ENCODE measurements around the gene EPB42.
A peak's percentile ranks its signal among the peaks of the same experiment; 100 is the strongest.

EPB42 gene

GRCh38 chr15:43243020-43243645, 22.3 kb upstream of the EPB42 start:
- in situ Hi-C loops (cut with MboI; ENCODE audit: low pct_unique_long_range_greater_than_20kb, low sequenced_read_pairs, unreplicated experiment) = no loop called here
- DNase-seq (ENCODE audit: low spot score) = no peak
- no peak for TF ChIP-seq CTCF (IDR thresholded peaks at IDR 0.05; ENCODE audit: extremely low read depth, insufficient read depth, missing control alignments)

- TF ChIP-seq CTCF (IDR thresholded peaks at IDR 0.05; ENCODE audit: extremely low read depth, insufficient read depth, missing control alignments) = no peak
- DNase-seq (ENCODE audit: low spot score) = no peak
- in situ Hi-C loops (cut with MboI; ENCODE audit: low pct_unique_long_range_greater_than_20kb, low sequenced_read_pairs, unreplicated experiment) = no loop called here
Measured at GRCh38 chr15:43242616-43243015, 21.8 kb upstream of the EPB42 start.

DNA sequence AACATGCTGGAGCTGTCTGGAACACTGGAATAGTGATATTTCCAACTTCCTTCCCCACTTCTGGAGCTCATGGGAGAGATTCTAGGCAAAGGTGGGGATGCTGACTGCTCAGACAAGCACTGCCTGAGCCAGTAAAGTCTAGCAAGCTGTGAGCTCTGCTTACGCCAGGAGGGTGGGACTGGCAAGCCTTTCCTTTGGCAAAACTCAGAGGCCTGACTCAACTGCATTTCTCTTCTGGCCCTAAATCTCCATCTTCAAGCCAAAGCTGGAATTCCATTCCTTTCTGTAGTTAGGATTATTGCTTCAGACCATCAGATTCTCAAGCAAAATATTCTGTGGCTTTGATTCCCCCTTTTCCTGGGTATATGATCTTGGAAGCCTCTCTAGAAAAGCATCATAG, 20.3 kb upstream of the EPB42 start:
- TF ChIP-seq CTCF (IDR thresholded peaks at IDR 0.05; ENCODE audit: extremely low read depth, insufficient read depth, missing control alignments) = no peak
- DNase-seq (ENCODE audit: low spot score) = no peak

DNA sequence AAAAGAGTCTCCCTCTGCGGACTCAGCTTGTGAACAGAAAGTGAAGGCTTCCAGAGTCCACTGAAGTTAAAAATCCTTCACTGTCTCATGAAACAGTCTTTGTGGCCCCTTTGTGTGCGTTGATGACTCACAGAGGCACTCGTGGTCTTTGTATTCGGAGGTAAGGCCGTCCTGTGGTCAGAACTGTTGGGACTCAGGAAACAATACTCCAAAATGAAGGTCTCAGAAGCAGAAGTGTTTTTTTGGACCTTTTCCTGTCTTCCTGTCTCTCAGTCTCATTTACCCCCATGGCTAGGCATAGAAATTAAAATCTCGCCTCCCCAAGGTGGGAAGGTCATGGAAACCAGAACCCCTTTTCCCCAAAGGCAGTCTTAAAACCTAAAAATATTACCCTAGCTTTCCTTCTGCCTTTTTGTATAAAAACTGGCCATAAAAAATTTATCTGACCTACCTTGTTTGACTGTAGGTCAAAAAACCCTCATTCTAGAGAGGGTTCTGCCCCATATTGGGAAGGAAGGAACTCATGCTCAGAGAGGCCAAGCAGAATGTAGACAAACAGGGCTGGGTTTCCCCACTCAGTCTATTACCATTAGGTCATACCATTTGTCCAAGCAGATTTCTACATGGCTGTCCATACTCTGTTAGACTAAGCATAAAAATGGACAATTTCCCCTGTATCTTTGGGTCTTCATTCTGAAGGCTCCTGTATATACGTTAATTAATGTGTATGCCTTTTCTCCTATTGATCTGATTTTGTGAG, 19.1 kb upstream of the EPB42 start:
- DNase-seq (ENCODE audit: low spot score) = peak; percentile 62
- no peak for TF ChIP-seq CTCF (IDR thresholded peaks at IDR 0.05; ENCODE audit: extremely low read depth, insufficient read depth, missing control alignments)
- in situ Hi-C loops (cut with MboI; ENCODE audit: low pct_unique_long_range_greater_than_20kb, low sequenced_read_pairs, unreplicated experiment) = loop anchor here (10.0 kb wide), 1 partner anchor 45 kb away; no protein-coding TSS in a partner anchor

More for the DNA sequence above, 20.3 kb upstream of the EPB42 start:
- in situ Hi-C loops (cut with MboI; ENCODE audit: low pct_unique_long_range_greater_than_20kb, low sequenced_read_pairs, unreplicated experiment) = no loop called here

- DNase-seq (ENCODE audit: low spot score) = no peak
- in situ Hi-C loops (cut with MboI; ENCODE audit: low pct_unique_long_range_greater_than_20kb, low sequenced_read_pairs, unreplicated experiment) = loop anchor here (10.0 kb wide), 1 partner anchor 46 kb away; no protein-coding TSS in a partner anchor
- TF ChIP-seq CTCF (IDR thresholded peaks at IDR 0.05; ENCODE audit: extremely low read depth, insufficient read depth, missing control alignments) = no peak
Measured at GRCh38 chr15:43238671-43239131, 17.9 kb upstream of the EPB42 start.

GRCh38 chr15:43237842-43238470, 17.1 kb upstream of the EPB42 start:
- no peak for DNase-seq (ENCODE audit: low spot score)
- in situ Hi-C loops (cut with MboI; ENCODE audit: low pct_unique_long_range_greater_than_20kb, low sequenced_read_pairs, unreplicated experiment) = loop anchor here (10.0 kb wide), 1 partner anchor 47 kb away; no protein-coding TSS in a partner anchor

More at GRCh38 chr15:43237842-43238470, 17.1 kb upstream of the EPB42 start:
- TF ChIP-seq CTCF (IDR thresholded peaks at IDR 0.05; ENCODE audit: extremely low read depth, insufficient read depth, missing control alignments) = no peak

Data from GM13977 (cell line).